Calu3 (cell line): ENCODE results near the gene PLD5. TPM values are rescaled to one million over a fixed set of nuclear protein-coding genes. Genes with fewer than 3 reads are reported as not detected.

ENCODE experiments used
- BruUV-seq: library from RNA; stranded (reverse); fragments of 400-500 nt; replicated peaks from 2 replicates; lab custom pipeline; 2021; lab: Mats Ljungman, UMichigan
- CTCF ChIA-PET: fragments of 300-600 bp; sonication (Branson Sonifier 250); formaldehyde crosslinking; loops from one replicate; lab custom pipeline; 2022; ENCODE audit warnings: antibody characterized with exemption; lab: Charles Lee
- DNase-seq: peaks from one replicate; pipeline ENCODE4 v3.0.0; 2022
- H3K27ac Mint-ChIP-seq: one replicate; pipeline ENCODE4 v1.8.0; 2022; ENCODE audit warnings: mixed read lengths; ENCODE audit not compliant: unreplicated experiment
- H3K27me3 Mint-ChIP-seq: one replicate; pipeline ENCODE4 v1.8.0; 2022; ENCODE audit warnings: mixed read lengths; ENCODE audit not compliant: unreplicated experiment
- H3K36me3 Mint-ChIP-seq: one replicate; pipeline ENCODE4 v1.8.0; 2022; ENCODE audit warnings: mild to moderate bottlenecking, moderate library complexity, mixed read lengths; ENCODE audit not compliant: insufficient read depth, unreplicated experiment
- H3K4me1 Mint-ChIP-seq: one replicate; pipeline ENCODE4 v1.8.0; 2022; ENCODE audit warnings: mild to moderate bottlenecking, low read depth, mixed read lengths; ENCODE audit not compliant: unreplicated experiment
- H3K4me3 Mint-ChIP-seq: one replicate; pipeline ENCODE4 v1.8.0; 2022; ENCODE audit warnings: mild to moderate bottlenecking, low read depth, moderate library complexity, mixed read lengths; ENCODE audit not compliant: unreplicated experiment
- H3K9me3 Mint-ChIP-seq: one replicate; pipeline ENCODE4 v1.8.0; 2022; ENCODE audit warnings: low read depth, mixed read lengths; ENCODE audit not compliant: unreplicated experiment
- CTCF ChIP-seq: fragments of 200-600 bp; IDR thresholded peaks from one replicate; pipeline ENCODE4 v1.8.0; 2022; ENCODE audit warnings: antibody characterized with exemption; ENCODE audit not compliant: unreplicated experiment
- intact Hi-C: fragments of 100-400 bp; cut with micrococcal nuclease; formaldehyde crosslinking; loops from one replicate; pipeline ENCODE4 v1.10.0; 2022; ENCODE audit not compliant: unreplicated experiment
- total RNA-seq: library from RNA; stranded (reverse); gene quantifications from 2 replicates; pipeline ENCODE4 v1.2.3, GENCODE V29; 2022

PLD5 gene
- total RNA-seq, 1 experiment from 2014 or later = 2.4 TPM

DNA sequence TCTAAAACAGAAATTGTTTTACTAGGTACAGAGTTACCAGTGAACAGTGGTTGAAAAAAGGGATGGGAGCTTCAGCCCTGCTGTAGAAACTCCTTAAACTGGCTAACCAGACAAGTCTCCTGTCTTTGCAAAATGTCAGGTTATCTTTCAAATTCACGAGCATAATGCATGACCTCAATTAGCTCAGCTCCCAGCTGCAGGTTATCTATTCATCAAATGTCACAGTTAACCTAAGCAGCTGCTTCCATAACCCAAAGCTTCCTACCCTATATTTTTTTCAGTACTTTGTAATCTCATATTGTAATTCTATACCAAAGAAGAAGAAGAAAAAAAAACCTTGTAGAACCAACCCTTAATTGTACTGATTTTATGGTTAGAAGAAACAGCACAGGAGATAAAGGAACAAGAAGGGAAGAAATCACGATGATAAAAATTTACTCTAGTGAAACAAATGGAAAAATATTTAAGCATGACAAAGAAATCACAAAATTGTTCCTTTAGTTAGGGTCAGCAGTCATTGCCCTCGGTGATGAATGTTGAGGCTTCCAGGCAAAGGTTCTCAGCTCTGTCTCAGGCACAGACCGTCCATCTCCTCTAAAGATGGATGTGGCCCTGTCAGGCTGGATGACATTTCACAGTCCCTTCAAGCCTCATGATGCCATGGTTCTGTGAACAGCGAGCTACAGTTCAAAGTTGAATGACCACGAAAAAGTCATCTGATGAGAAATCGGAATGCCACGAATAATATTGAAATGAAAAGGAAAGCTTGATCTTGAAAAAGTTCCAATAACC is 95.9 kb downstream of the PLD5 start:
- TF ChIP-seq CTCF = no peak
- no TSS peak for BruUV-seq
- no peak overlapping the region for H3K27ac Mint-ChIP-seq
- H3K4me3 Mint-ChIP-seq = no peak overlapping the region
- peaks cover 3% of the 10 kb centered on the region for H3K9me3 Mint-ChIP-seq
- peaks cover 7% of the 10 kb centered on the region for H3K27me3 Mint-ChIP-seq
- H3K4me1 Mint-ChIP-seq = no peaks in the 10 kb centered on the region
- CTCF ChIA-PET = interaction anchor here (0.8 kb wide), 1 partner anchor 9 kb away, joined by 3 read pairs; no protein-coding TSS in a partner anchor
- H3K36me3 Mint-ChIP-seq = no peaks in the 10 kb centered on the region
- no peak for DNase-seq
- intact Hi-C loops = no loop called here

DNA sequence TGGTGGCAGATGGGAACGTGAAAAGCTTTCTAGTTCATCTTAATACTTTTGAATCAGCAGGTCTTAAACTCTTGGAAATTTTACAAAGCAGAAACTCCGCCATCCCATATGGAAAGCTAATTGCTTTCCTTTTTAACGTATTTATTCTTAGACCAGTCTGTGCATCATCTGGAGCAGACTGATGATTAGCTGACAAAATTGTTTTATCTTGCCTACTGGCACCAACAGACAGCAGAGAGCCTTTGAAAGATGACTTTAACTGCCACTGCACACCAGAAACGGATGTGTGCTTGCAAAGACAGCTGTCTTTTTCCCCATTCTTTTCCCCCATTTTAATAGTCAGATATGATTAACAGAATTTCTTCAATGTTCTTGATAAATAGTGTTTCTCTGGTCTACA is 97.0 kb downstream of the PLD5 start:
- peaks cover 3% of the 10 kb centered on the region for H3K9me3 Mint-ChIP-seq
- BruUV-seq = no TSS peak
- H3K36me3 Mint-ChIP-seq = no peaks in the 10 kb centered on the region
- H3K27me3 Mint-ChIP-seq = no peaks in the 10 kb centered on the region
- no peak for TF ChIP-seq CTCF
- no peak for DNase-seq
- intact Hi-C loops = no loop called here
- H3K4me3 Mint-ChIP-seq = no peak overlapping the region
- no peaks in the 10 kb centered on the region for H3K4me1 Mint-ChIP-seq
- no peak overlapping the region for H3K27ac Mint-ChIP-seq
- CTCF ChIA-PET = no interaction called here

DNA sequence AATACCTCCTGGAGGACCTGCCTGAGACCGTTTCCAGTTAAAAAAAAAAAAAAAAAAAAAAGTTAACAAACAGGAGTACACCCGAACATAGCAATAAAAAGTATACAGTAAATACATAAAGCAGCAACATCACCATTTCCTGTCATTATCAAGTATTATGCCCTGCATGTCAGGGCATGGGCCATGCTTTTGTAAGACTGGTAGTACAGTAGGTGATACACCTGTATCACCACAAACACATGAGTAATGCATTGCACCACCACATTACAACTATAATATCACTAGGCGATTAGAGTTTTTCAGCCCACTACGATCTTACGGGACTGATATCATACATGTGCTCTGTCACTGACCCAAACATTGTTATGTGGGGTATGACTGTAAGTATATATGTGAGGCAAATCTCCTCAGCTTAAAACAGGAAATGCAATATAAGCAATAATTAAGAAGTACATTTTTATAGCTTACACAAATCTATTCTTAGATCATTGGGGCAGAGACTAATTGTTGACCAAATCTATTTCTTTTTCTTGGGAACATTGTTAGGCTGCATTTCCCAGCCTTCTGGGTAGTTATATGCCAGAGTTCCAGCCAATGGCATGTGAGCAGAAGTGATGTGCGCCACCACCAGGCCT is 98.1 kb downstream of the PLD5 start:
- no peak for TF ChIP-seq CTCF
- Mint-ChIP-seq H3K36me3 (no peaks in the 10 kb centered on the region), H3K27me3 (no peaks in the 10 kb centered on the region), H3K4me3 (no peak overlapping the region), H3K4me1 (no peaks in the 10 kb centered on the region), H3K9me3 (peaks cover 3% of the 10 kb centered on the region), H3K27ac (no peak overlapping the region)
- intact Hi-C loops = no loop called here
- BruUV-seq = no TSS peak
- no peak for DNase-seq
- CTCF ChIA-PET = no interaction called here

DNA sequence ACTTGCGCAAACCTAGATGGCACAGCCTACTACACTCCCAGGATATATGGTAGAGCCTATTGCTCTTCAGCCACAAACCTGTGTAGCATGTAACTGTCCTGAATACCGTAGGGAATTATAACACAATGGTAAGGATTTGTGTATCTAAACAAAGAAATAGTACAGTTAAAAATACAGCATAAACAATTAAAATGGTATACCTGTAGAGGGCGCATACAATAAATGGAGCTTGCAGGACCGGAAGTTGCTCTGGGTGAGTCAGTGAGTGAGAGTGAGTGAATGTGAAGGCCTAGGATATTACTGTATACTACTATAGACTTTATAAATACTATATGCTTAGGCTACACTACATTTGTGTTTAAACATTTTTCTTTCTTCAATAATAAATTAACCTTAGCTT is 99.3 kb downstream of the PLD5 start:
- no peak for DNase-seq
- intact Hi-C loops = no loop called here
- CTCF ChIA-PET = interaction anchor here (0.7 kb wide), 1 partner anchor 11 kb away, joined by 3 read pairs; no protein-coding TSS in a partner anchor
- Mint-ChIP-seq H3K9me3 (peaks cover 3% of the 10 kb centered on the region), H3K4me1 (no peaks in the 10 kb centered on the region), H3K4me3 (no peak overlapping the region), H3K36me3 (no peaks in the 10 kb centered on the region), H3K27ac (no peak overlapping the region), H3K27me3 (no peaks in the 10 kb centered on the region)
- no peak for TF ChIP-seq CTCF
- no TSS peak for BruUV-seq
